Loucy (cell line): ENCODE data around the gene MTCH1.

Experiments used
- EZH2phosphoT487 ChIP-seq: fragments of 200-600 bp; IDR thresholded peaks from 2 replicates; pipeline ENCODE4 v1.6.1; 2018; ENCODE audit warnings: antibody characterized with exemption, mild to moderate bottlenecking, moderate library complexity, borderline replicate concordance
- TF ChIP-seq, protein P1 (sequence below): fragments of 200-600 bp; sonication (generic); conservative IDR thresholded peaks from 2 replicates; pipeline ENCODE4 v1.5.1; 2014; ENCODE audit warnings: mild to moderate bottlenecking, antibody characterized with exemption, low read length

- TF ChIP-seq, protein P1, sequence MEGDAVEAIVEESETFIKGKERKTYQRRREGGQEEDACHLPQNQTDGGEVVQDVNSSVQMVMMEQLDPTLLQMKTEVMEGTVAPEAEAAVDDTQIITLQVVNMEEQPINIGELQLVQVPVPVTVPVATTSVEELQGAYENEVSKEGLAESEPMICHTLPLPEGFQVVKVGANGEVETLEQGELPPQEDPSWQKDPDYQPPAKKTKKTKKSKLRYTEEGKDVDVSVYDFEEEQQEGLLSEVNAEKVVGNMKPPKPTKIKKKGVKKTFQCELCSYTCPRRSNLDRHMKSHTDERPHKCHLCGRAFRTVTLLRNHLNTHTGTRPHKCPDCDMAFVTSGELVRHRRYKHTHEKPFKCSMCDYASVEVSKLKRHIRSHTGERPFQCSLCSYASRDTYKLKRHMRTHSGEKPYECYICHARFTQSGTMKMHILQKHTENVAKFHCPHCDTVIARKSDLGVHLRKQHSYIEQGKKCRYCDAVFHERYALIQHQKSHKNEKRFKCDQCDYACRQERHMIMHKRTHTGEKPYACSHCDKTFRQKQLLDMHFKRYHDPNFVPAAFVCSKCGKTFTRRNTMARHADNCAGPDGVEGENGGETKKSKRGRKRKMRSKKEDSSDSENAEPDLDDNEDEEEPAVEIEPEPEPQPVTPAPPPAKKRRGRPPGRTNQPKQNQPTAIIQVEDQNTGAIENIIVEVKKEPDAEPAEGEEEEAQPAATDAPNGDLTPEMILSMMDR = no peak
- TF ChIP-seq EZH2phosphoT487 = no peak
Measured at GRCh38 chr6:36998723-36999038, 12.7 kb upstream of the MTCH1 start.
